OCI-M1 (cell line): ENCODE measurements around the gene WDR45B.
"Not testable (repeated sequence)": the region's sequence is repeated elsewhere in the genome, so short reads cannot be mapped to it uniquely, and the experiment has no call there.

Experiments
- DNase-seq: peaks from one replicate; lab custom pipeline; 2025; lab: John Stamatoyannopoulos, UW

The WDR45B gene

GRCh38 chr17:82657926-82658325, 9.7 kb upstream of the WDR45B start:
- DNase-seq: no peak

GRCh38 chr17:82656266-82656665, 8.0 kb upstream of the WDR45B start:
- no peak for DNase-seq

GRCh38 chr17:82655523-82655922, 7.3 kb upstream of the WDR45B start:
- DNase-seq: no peak

- DNase-seq: no peak
These were observed 6.8 kb upstream of the WDR45B start for GRCh38 chr17:82655038-82655479.

- not testable (repeated sequence) for DNase-seq
These were observed 6.4 kb upstream of the WDR45B start for GRCh38 chr17:82654611-82655010.

GRCh38 chr17:82653651-82654528, 5.6 kb upstream of the WDR45B start:
- DNase-seq: no peak

GRCh38 chr17:82650723-82651122, 2.5 kb upstream of the WDR45B start:
- no peak for DNase-seq

GRCh38 chr17:82649501-82650261, 1.4 kb upstream of the WDR45B start:
- DNase-seq: no peak

GRCh38 chr17:82648742-82649331, 593 bp upstream of the WDR45B start:
- DNase-seq: peak; percentile 46

- peak; percentile 47 for DNase-seq
These were observed 565 bp downstream of the WDR45B start for GRCh38 chr17:82647593-82648164.

- no peak for DNase-seq
These were observed 2.7 kb downstream of the WDR45B start for GRCh38 chr17:82645516-82645915.

GRCh38 chr17:82644148-82644547, 4.1 kb downstream of the WDR45B start:
- no peak for DNase-seq

- no peak for DNase-seq
These were observed 6.2 kb downstream of the WDR45B start for GRCh38 chr17:82642022-82642421.

- no peak for DNase-seq
These were observed 8.2 kb downstream of the WDR45B start for GRCh38 chr17:82640036-82640435.

GRCh38 chr17:82639628-82640027, 8.6 kb downstream of the WDR45B start:
- no peak for DNase-seq

- no peak for DNase-seq
These were observed 10.0 kb downstream of the WDR45B start for GRCh38 chr17:82638183-82638773.

- DNase-seq: no peak
These were observed 11.3 kb downstream of the WDR45B start for GRCh38 chr17:82636626-82637598.

- DNase-seq: no peak
These were observed 14.9 kb downstream of the WDR45B start for GRCh38 chr17:82633343-82633742.

- DNase-seq: no peak
These were observed 15.8 kb downstream of the WDR45B start for GRCh38 chr17:82632451-82632850.

- DNase-seq: no peak
These were observed 16.7 kb downstream of the WDR45B start for GRCh38 chr17:82631544-82631943.

- DNase-seq: no peak
These were observed 18.0 kb downstream of the WDR45B start for GRCh38 chr17:82630212-82630611.
